HL-60 (cell line): Measurements from ENCODE around the gene BMPR2.

Experiments
- GABPA ChIP-seq: IDR thresholded peaks from 2 replicates; pipeline ENCODE4 v1.6.1; 2012; ENCODE audit warnings: low read depth
- POLR2AphosphoS5 ChIP-seq: IDR thresholded peaks from 2 replicates; pipeline ENCODE4 v1.6.1; 2012; ENCODE audit warnings: low read depth
- REST ChIP-seq: IDR thresholded peaks from 2 replicates; pipeline ENCODE4 v1.6.1; 2012; ENCODE audit warnings: low read depth; ENCODE audit not compliant: insufficient replicate concordance
- SPI1 ChIP-seq: IDR thresholded peaks from 2 replicates; pipeline ENCODE4 v1.6.1; 2012; ENCODE audit warnings: low read depth, mild to moderate bottlenecking, borderline replicate concordance
- TF ChIP-seq, protein P1 (sequence below): IDR thresholded peaks from one replicate; pipeline ENCODE4 v1.5.1; 2011; ENCODE audit warnings: low read length, control low read depth, inconsistent platforms; ENCODE audit not compliant: insufficient read depth

DNA sequence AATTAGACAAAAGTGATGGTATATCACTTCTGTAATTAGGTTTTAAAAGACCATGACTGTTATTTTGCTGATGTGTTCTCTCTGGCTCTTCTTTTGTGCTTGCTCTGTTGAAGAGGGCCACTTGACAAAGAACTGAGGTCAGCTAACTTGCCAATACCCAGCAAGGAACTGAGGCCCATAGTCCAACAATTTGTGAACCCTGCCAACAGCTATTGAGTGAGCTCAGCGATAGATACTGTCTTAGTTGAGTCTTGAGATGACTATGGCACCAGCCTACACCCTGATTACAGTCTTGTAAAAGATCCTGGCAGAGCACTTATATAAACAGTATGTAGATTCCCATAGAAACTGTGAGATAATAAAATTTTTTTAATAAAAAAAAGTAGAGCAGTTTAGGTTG is 103.0 kb downstream of the BMPR2 start:
- TF ChIP-seq, protein P1, sequence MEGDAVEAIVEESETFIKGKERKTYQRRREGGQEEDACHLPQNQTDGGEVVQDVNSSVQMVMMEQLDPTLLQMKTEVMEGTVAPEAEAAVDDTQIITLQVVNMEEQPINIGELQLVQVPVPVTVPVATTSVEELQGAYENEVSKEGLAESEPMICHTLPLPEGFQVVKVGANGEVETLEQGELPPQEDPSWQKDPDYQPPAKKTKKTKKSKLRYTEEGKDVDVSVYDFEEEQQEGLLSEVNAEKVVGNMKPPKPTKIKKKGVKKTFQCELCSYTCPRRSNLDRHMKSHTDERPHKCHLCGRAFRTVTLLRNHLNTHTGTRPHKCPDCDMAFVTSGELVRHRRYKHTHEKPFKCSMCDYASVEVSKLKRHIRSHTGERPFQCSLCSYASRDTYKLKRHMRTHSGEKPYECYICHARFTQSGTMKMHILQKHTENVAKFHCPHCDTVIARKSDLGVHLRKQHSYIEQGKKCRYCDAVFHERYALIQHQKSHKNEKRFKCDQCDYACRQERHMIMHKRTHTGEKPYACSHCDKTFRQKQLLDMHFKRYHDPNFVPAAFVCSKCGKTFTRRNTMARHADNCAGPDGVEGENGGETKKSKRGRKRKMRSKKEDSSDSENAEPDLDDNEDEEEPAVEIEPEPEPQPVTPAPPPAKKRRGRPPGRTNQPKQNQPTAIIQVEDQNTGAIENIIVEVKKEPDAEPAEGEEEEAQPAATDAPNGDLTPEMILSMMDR, result no peak
- no peak for TF ChIP-seq REST
- TF ChIP-seq POLR2AphosphoS5, result no peak
- no peak for TF ChIP-seq SPI1
- no peak for TF ChIP-seq GABPA
